Adipose tissue (tissue), 3 donors: ENCODE results near the gene B9D1. TPM values are rescaled to one million over a fixed set of nuclear protein-coding genes. Genes with fewer than 3 reads are reported as not detected.
A peak's percentile ranks its signal among the peaks of the same experiment; 100 is the strongest.

Source experiments
- H3K27ac ChIP-seq: one replicate; pipeline ENCODE4 v1.5.1; 2013; ENCODE audit warnings: low read depth, low read length
- WGBS, 3 donors: extraction: QIAGEN DNeasy Blood & Tissue Kit; methylation state at CpG; one replicate each; pipeline ENCODE4 v1.1.7; 2013; 5-methylcytosine and 5-hydroxymethylcytosine counted together
- polyA plus RNA-seq, 3 donors: library from polyadenylated mRNA; stranded (reverse); fragments of 200-250 nt; gene quantifications; one replicate each; pipeline ENCODE4 v1.2.3, GENCODE V29; 2013
- donor health status: healthy with polysubstance abuse.
- donor health status: Bipolar disorder and iron deficiency.
- donor health status: healthy.

B9D1 gene
- polyA plus RNA-seq, 3 donors: 8.1 to 10.6 (median 8.8) TPM

GRCh38 chr17:19379361-19380065 is 17.0 kb upstream of the B9D1 start:
- WGBS, 3 donors: 77 to 80% (median 80%) methylated on average over 13 of the region's 13 CpGs
- H3K27ac ChIP-seq: no peak overlapping the region

- WGBS, 3 donors: 3 to 12% (median 11%) methylated on average over 61 to 69 of the region's 69 CpGs
- H3K27ac ChIP-seq: peak within 1 kb of the TSS; percentile 22
These were observed 16.2 kb upstream of the B9D1 start, which contains the start of gene MAPK7 for GRCh38 chr17:19378416-19379360. Gene MAPK7 (plus strand): TSS chr17:19378498. CDS start chr17:19378901, 403 bp downstream.

GRCh38 chr17:19377602-19378415 is 15.3 kb upstream of the B9D1 start:
- WGBS, 3 donors: 0% methylated on average over 67 of the region's 67 CpGs
- peak overlapping the region; percentile 22 for H3K27ac ChIP-seq

GRCh38 chr17:19376811-19377210 is 14.3 kb upstream of the B9D1 start:
- WGBS, 3 donors: 19 to 62% (median 49%) methylated on average over 2 of the region's 2 CpGs
- H3K27ac ChIP-seq: no peak overlapping the region

- WGBS, 3 donors: 85 to 88% (median 86%) methylated on average over 1 of the region's 1 CpG
- no peak overlapping the region for H3K27ac ChIP-seq
These were observed 13.2 kb upstream of the B9D1 start for GRCh38 chr17:19375732-19376131.

- 84 to 92% (median 87%) methylated on average over 5 of the region's 5 CpGs for WGBS, 3 donors
- H3K27ac ChIP-seq: no peak overlapping the region
These were observed 11.6 kb upstream of the B9D1 start for GRCh38 chr17:19374136-19374535.

- no peak overlapping the region for H3K27ac ChIP-seq
- 77 to 83% (median 79%) methylated on average over 8 of the region's 8 CpGs for WGBS, 3 donors
These were observed 10.5 kb upstream of the B9D1 start for GRCh38 chr17:19372866-19373504.

- no peak overlapping the region for H3K27ac ChIP-seq
- WGBS, 3 donors: 71 to 86% (median 81%) methylated on average over 12 of the region's 12 CpGs
These were observed 9.9 kb upstream of the B9D1 start for GRCh38 chr17:19372439-19372838.

- no peak overlapping the region for H3K27ac ChIP-seq
- WGBS, 3 donors: 73 to 87% (median 77%) methylated on average over 9 of the region's 9 CpGs
These were observed 9.5 kb upstream of the B9D1 start for GRCh38 chr17:19372011-19372370.

- WGBS, 3 donors: 77 to 88% (median 79%) methylated on average over 7 of the region's 7 CpGs
- no peak overlapping the region for H3K27ac ChIP-seq
These were observed 8.9 kb upstream of the B9D1 start for GRCh38 chr17:19371259-19372010.

- H3K27ac ChIP-seq: no peak overlapping the region
- 29 to 72% (median 34%) methylated on average over 7 of the region's 7 CpGs for WGBS, 3 donors
These were observed 8.0 kb upstream of the B9D1 start for GRCh38 chr17:19370493-19370960.

- 62 to 82% (median 62%) methylated on average over 12 of the region's 12 CpGs for WGBS, 3 donors
- no peak overlapping the region for H3K27ac ChIP-seq
These were observed 7.4 kb upstream of the B9D1 start for GRCh38 chr17:19369846-19370492.

GRCh38 chr17:19369107-19369778 is 6.7 kb upstream of the B9D1 start:
- no peak overlapping the region for H3K27ac ChIP-seq
- 85 to 90% (median 88%) methylated on average over 16 of the region's 16 CpGs for WGBS, 3 donors

- no peak overlapping the region for H3K27ac ChIP-seq
These were observed 5.7 kb upstream of the B9D1 start for GRCh38 chr17:19368229-19368628.

GRCh38 chr17:19366637-19366972 is 4.1 kb upstream of the B9D1 start:
- H3K27ac ChIP-seq: no peak overlapping the region
- WGBS, 3 donors: 88 to 92% (median 90%) methylated on average over 5 of the region's 5 CpGs

More at GRCh38 chr17:19368229-19368628, 5.7 kb upstream of the B9D1 start:
- 87 to 95% (median 90%) methylated on average over 4 of the region's 4 CpGs for WGBS, 3 donors

- H3K27ac ChIP-seq: no peak overlapping the region
- WGBS, 3 donors: 89 to 95% (median 91%) methylated on average over 9 of the region's 9 CpGs
These were observed 3.5 kb upstream of the B9D1 start for GRCh38 chr17:19365833-19366636.
